Measurements from ENCODE around the gene STXBP1. TPM values are rescaled to one million over a fixed set of nuclear protein-coding genes. Genes with fewer than 3 reads are reported as not detected.
A peak's percentile ranks its signal among the peaks of the same experiment; 100 is the strongest.

Gene STXBP1
- polyA plus RNA-seq, 3 donors: 0.27 to 0.59 TPM; not detected in 1

DNA sequence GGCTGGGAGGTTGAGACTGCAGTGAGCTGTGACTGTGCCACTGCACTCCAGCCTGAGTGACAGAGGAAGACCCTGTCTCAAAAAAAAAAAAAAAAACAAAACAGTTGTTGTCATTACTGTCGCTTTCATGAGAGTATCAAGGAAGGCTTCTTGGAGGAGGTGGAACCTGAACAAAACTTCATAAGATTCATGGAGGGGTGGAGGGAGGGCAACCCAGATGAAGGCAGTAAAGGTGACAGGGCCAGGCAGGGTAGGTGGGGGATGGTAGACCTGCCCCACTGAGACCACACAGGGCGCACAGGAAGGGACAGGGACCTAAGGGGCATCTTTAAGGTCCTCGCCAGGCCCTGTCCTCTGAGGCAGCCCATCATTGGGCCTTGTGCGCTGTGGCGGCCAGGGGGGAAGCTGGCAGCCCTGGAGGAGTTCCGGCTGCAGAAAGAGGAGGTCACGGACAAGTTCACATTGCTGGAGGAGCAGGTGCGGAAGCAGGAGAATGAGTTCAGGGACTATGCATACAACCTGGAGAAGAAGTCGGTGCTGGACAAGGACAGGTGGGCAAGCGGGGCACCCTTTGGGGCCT lies 98.2 kb downstream of the STXBP1 start:
- TF ChIP-seq, protein P1, sequence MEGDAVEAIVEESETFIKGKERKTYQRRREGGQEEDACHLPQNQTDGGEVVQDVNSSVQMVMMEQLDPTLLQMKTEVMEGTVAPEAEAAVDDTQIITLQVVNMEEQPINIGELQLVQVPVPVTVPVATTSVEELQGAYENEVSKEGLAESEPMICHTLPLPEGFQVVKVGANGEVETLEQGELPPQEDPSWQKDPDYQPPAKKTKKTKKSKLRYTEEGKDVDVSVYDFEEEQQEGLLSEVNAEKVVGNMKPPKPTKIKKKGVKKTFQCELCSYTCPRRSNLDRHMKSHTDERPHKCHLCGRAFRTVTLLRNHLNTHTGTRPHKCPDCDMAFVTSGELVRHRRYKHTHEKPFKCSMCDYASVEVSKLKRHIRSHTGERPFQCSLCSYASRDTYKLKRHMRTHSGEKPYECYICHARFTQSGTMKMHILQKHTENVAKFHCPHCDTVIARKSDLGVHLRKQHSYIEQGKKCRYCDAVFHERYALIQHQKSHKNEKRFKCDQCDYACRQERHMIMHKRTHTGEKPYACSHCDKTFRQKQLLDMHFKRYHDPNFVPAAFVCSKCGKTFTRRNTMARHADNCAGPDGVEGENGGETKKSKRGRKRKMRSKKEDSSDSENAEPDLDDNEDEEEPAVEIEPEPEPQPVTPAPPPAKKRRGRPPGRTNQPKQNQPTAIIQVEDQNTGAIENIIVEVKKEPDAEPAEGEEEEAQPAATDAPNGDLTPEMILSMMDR (IDR thresholded peaks at IDR 0.05): no peak
- intact Hi-C loops (cut with micrococcal nuclease): no loop called here
- H4K20me1 ChIP-seq (ENCODE audit: insufficient read depth, low read length): no peaks in the 10 kb centered on the region
- WGBS (ENCODE audit: insufficient coverage): 94% methylated on average over 10 of the region's 10 CpGs
- H3K4me1 ChIP-seq (ENCODE audit: control insufficient read depth in 1 of 2, insufficient read depth in 2 of 2, low read length in 2 of 2): peaks cover 12 to 19% of the 10 kb centered on the region in 2 donors
- peak overlapping the region in 3 of 7 donors; percentile 13 to 46 (median 27) for H3K27ac Mint-ChIP-seq
- peaks cover 13% of the 10 kb centered on the region for H3K4me1 Mint-ChIP-seq
- no peak overlapping the region for H3K4me2 ChIP-seq (replicated peaks; ENCODE audit: extremely low read depth, low read length, poor library complexity, severe bottlenecking)
- H2AFZ ChIP-seq (ENCODE audit: insufficient read depth, low read depth, low read length, poor library complexity, severe bottlenecking): no peak overlapping the region
- H3K27me3 Mint-ChIP-seq (ENCODE audit: low read depth in 3 of 3): peaks cover 11 to 26% (median 14%) of the 10 kb centered on the region in 3 donors
- peaks cover 0 to 2% of the 10 kb centered on the region in 2 donors for H3K27me3 ChIP-seq (ENCODE audit: control insufficient read depth in 2 of 2, insufficient read depth in 2 of 2, low read length in 2 of 2)
- no peak overlapping the region for H3K9ac ChIP-seq (ENCODE audit: insufficient read depth, low read length, poor library complexity, severe bottlenecking)
- H3K9me3 ChIP-seq (replicated peaks in 1 of 2; ENCODE audit: control insufficient read depth in 1 of 2, insufficient read depth in 1 of 2, low read length in 2 of 2): peaks cover 0 to 2% of the 10 kb centered on the region in 2 donors
- H3K4me3 Mint-ChIP-seq: no peak overlapping the region
- H3K9me3 Mint-ChIP-seq: peaks cover 2 to 7% (median 5%) of the 10 kb centered on the region in 7 donors
- DNase-seq: no peak
- peaks cover 2% of the 10 kb centered on the region in 2 donors for H3K36me3 Mint-ChIP-seq
- no peaks in the 10 kb centered on the region for H3K36me3 ChIP-seq (replicated peaks in 1 of 2; ENCODE audit: control insufficient read depth in 1 of 2, insufficient read depth in 2 of 2, low read length in 2 of 2)
- H3K4me3 ChIP-seq (replicated peaks in 1 of 3; ENCODE audit: low read depth in 2 of 3, low read length in 3 of 3): no peak overlapping the region
- no peaks in the 10 kb centered on the region for H3K79me2 ChIP-seq (ENCODE audit: insufficient read depth, low read length)
- H3K27ac ChIP-seq (ENCODE audit: low read depth in 1 of 2, low read length in 2 of 2): no peak overlapping the region

DNA sequence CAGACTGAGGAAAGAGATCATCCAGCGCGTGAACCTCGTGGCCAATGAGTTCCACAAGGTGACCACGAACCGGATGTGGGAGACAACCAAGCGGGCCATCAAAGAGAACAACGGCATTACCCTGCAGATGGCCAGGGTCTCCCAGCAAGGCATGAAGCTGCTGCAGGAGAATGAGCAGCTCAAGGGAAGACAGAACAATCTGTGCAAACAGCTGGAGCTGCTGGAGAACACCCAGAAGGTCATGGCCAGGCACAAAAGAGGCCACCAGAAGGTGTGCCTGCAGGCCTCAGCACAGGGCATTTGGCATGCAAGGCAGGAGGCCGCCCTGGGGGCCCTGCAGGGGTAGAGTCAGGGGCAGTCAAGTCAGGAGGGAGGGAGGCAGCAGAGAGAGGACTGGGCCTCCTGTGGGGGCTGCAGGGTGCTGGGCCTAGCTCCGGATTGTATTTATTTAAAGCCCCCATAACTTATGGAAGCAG lies 99.2 kb downstream of the STXBP1 start:
- no peak overlapping the region for H2AFZ ChIP-seq (ENCODE audit: insufficient read depth, low read depth, low read length, poor library complexity, severe bottlenecking)
- TF ChIP-seq, protein P1 (IDR thresholded peaks at IDR 0.05): no peak
- no peak overlapping the region for H3K27ac ChIP-seq (ENCODE audit: low read depth in 1 of 2, low read length in 2 of 2)
- no peak overlapping the region for H3K9ac ChIP-seq (ENCODE audit: insufficient read depth, low read length, poor library complexity, severe bottlenecking)
- peaks cover 2 to 7% (median 5%) of the 10 kb centered on the region in 7 donors for H3K9me3 Mint-ChIP-seq
- H3K4me2 ChIP-seq (replicated peaks; ENCODE audit: extremely low read depth, low read length, poor library complexity, severe bottlenecking): no peak overlapping the region
- H3K9me3 ChIP-seq (replicated peaks in 1 of 2; ENCODE audit: control insufficient read depth in 1 of 2, insufficient read depth in 1 of 2, low read length in 2 of 2): peaks cover 0 to 2% of the 10 kb centered on the region in 2 donors
- DNase-seq: no peak
- H3K4me1 Mint-ChIP-seq: peaks cover 19% of the 10 kb centered on the region
- peaks cover 17 to 26% of the 10 kb centered on the region in 2 donors for H3K4me1 ChIP-seq (ENCODE audit: control insufficient read depth in 1 of 2, insufficient read depth in 2 of 2, low read length in 2 of 2)
- no peaks in the 10 kb centered on the region for H3K79me2 ChIP-seq (ENCODE audit: insufficient read depth, low read length)
- 10% methylated on average over 8 of the region's 9 CpGs for WGBS (ENCODE audit: insufficient coverage)
- peaks cover 2% of the 10 kb centered on the region in 2 donors for H3K36me3 Mint-ChIP-seq
- peak overlapping the region in 1 of 7 donors; percentile 2 for H3K27ac Mint-ChIP-seq
- H3K27me3 ChIP-seq (ENCODE audit: control insufficient read depth in 2 of 2, insufficient read depth in 2 of 2, low read length in 2 of 2): peaks cover 0 to 2% of the 10 kb centered on the region in 2 donors
- H3K36me3 ChIP-seq (replicated peaks in 1 of 2; ENCODE audit: control insufficient read depth in 1 of 2, insufficient read depth in 2 of 2, low read length in 2 of 2): no peaks in the 10 kb centered on the region
- peaks cover 13 to 27% (median 17%) of the 10 kb centered on the region in 3 donors for H3K27me3 Mint-ChIP-seq (ENCODE audit: low read depth in 3 of 3)
- H3K4me3 Mint-ChIP-seq: no peak overlapping the region
- no peak overlapping the region for H3K4me3 ChIP-seq (replicated peaks in 1 of 3; ENCODE audit: low read depth in 2 of 3, low read length in 3 of 3)
- intact Hi-C loops (cut with micrococcal nuclease): no loop called here
- no peaks in the 10 kb centered on the region for H4K20me1 ChIP-seq (ENCODE audit: insufficient read depth, low read length)
